ENCODE results near the gene AKAP6.

The AKAP6 gene

GRCh38 chr14:32682214-32682613 is 353.1 kb downstream of the AKAP6 start:
- no peak for DNase-seq

DNA sequence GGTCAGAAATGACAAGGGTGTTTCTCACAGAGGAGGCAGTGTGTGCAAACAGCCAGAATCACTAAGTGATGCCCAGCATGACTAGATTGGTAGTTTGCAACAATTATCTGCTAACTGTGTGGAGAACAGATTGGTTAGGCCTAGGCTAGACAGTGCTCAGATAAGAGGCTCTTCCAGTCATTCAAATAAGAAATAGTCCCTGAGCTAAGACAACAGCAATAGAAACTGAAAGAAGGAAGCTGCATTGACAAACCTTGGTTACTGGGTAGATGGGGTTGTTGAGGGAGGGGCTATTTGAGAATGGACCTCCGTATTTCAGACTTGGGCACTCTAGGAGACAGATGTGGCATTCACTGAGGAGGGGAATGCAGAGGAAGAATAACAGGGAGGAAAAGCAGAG is 354.6 kb downstream of the AKAP6 start:
- DNase-seq, result peak; percentile 31

DNA sequence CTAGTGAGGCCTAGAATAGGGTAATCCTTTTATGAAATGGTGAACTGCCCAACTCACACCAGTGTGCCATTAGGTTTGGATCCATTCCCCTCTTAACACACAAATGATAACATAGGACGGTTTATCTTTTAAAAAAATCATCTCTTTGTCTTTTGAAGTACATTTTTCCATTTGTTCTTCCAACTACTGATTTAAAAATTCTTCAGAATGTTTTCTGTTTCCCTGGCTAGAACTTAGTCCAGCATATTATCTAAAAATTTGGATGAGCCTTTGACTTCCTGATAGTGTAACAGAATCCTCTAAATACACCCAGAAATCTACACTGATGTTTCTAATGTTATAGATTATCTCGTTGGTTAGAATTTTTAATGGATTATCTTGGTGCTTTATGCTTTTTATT is 359.8 kb downstream of the AKAP6 start:
- no peak for DNase-seq

- no peak for DNase-seq
Measured at GRCh38 chr14:32692441-32692840, 363.3 kb downstream of the AKAP6 start.

DNA sequence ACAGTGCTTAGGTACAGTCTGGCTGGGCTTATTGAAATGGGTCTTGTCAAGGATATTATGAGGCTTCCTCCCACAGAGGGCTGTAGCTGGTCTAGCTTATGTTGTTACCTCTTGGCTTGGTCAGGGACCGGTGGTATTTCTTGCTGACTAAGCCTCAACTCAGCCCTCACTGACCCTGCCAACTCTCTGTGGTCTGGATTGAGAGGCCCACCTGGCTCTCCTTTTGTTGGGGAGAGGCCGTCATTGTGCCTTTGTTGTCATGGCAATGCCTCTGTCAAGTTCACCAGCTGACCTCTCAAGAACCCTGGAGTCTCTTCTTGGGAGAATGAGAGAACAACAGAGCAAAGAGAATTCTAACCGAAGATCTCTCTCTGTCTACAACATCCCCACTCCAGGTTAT is 364.0 kb downstream of the AKAP6 start:
- DNase-seq, result no peak

- no peak for DNase-seq
Measured at GRCh38 chr14:32694795-32695449, 365.8 kb downstream of the AKAP6 start.

DNA sequence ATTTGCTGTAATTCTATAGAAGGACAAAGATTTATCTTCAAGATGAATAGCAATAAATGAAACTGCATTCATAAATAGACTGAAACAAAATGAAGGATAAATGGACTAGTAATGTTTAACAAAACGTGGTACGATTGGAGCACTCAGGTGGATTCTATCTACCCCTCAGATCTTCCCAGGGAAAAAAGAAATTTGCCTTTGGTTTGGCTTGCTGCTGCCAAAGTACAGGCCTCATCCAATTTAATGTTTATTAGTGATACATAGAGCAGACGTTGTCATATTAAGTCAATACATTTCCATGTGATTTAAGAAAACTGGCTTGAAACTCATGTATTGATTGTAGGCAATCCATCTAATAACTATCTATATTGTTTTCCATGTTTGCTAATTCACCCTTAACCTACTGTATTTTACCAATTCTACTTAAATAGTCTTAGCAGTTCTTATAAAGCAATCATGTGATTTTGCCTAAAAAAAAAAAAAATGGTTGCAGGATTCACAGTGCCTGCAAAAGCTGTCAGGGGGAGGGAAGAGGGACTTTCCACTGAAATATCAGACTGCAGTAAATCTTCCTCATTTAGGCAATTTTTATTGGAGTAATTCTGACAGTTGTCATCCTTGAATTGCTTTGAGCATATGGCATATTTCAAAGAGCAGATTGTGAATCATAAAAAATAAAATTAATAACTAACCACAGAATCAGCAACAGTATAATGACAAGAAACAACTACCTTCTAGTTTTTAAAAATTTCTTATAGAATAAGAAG is 367.4 kb downstream of the AKAP6 start:
- DNase-seq, result no peak

GRCh38 chr14:32697114-32697513 is 368.0 kb downstream of the AKAP6 start:
- DNase-seq, result no peak

DNA sequence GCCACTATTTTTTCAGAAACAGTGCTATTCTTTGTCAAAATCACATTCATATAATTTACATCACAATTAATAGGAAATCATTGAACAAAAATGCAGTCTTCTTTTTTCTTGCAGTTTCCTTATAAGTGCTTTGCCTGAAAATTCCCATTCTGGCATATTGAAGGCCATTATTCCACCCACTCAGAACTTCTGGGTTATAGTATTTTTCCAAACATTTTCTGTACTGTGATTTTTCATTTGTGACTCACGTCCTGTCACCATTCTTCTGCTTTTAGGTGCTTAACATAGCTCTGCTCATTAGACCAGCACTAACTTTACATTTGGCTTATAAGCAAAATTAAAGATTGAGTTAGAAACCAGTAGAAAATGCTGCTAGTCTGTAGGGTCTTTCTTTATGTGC is 368.6 kb downstream of the AKAP6 start:
- no peak for DNase-seq

- DNase-seq, result no peak
Measured at GRCh38 chr14:32698831-32699230, 369.7 kb downstream of the AKAP6 start.

DNA sequence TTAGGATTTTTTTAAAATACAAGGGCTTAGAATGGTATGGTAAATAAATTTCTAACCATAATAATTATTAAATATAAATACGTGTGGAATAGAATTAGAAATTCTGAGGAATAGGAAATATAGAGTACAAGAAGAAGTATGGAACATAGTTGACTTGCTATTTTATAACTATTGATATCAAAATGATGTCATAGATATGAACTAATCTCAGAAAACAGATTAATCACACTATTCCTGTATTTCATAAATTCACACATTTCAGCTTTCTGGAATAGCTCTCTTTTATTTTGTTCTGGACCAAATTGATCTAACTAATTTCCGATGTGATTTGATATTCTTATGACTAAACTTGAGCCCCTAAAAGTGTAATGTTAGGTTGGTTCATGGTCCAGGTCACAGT is 372.4 kb downstream of the AKAP6 start:
- DNase-seq, result no peak

- no peak for DNase-seq
Measured at GRCh38 chr14:32702088-32702487, 373.0 kb downstream of the AKAP6 start.

DNA sequence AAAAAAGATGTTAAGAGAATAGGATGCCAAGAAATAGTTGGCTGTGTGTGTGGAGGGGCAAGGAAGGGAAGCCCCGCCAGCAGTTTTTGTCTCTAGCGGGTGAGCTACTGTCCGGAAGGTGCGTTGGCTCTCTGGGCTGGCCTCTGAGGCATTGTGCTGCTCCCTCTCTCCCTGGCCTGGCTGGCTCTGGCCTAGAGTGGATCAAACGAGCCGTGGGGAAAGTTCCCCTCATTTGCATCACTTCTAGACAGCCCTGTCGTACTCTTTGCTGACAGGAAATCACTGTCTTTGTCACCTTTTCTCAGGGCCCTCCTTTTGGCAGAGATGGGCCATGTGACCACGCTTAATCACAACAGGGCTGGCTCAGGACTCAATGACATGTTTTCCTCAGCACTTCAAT is 373.5 kb downstream of the AKAP6 start:
- no peak for DNase-seq

- no peak for DNase-seq
Measured at GRCh38 chr14:32703183-32703621, 374.1 kb downstream of the AKAP6 start.

- DNase-seq, result no peak
Measured at GRCh38 chr14:32706721-32707519, 377.8 kb downstream of the AKAP6 start.

DNA sequence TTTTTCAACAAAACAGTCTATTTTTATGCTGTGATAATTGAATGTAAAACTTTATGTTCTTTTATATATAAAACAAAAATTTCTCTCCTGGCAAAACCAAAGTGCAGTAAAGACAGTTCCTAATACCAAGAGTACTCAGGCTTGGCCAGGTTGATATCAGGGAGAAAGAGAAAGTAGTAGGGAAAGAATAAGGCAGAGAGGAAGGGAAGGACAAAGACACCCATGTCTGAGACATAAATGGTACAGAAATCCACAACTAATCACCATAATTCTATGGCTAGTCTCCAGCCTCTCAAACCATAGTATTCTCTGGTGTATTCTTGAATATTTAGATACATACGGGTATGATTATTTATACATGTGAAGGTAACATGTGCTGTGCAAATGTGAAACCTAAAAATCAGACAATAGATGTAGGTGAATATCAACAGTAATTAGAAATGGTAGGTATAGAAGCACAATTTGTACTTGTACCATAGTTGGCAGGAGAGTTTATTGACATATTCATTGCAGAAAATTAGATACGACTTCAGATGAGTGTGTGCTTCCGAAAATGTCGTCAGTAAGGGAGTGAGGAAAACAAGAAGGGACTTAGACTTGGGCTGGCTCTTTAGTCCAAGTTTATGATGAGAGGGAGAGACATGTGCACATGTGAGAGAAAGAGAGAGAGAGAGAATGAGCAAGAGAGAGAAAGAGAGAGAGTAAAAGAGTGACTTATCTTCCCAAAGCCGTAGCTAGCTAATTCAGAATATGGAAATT is 378.8 kb downstream of the AKAP6 start:
- DNase-seq, result no peak

- DNase-seq, result no peak
Measured at GRCh38 chr14:32709027-32709426, 379.9 kb downstream of the AKAP6 start.

GRCh38 chr14:32710231-32710671 is 381.2 kb downstream of the AKAP6 start:
- DNase-seq, result no peak

DNA sequence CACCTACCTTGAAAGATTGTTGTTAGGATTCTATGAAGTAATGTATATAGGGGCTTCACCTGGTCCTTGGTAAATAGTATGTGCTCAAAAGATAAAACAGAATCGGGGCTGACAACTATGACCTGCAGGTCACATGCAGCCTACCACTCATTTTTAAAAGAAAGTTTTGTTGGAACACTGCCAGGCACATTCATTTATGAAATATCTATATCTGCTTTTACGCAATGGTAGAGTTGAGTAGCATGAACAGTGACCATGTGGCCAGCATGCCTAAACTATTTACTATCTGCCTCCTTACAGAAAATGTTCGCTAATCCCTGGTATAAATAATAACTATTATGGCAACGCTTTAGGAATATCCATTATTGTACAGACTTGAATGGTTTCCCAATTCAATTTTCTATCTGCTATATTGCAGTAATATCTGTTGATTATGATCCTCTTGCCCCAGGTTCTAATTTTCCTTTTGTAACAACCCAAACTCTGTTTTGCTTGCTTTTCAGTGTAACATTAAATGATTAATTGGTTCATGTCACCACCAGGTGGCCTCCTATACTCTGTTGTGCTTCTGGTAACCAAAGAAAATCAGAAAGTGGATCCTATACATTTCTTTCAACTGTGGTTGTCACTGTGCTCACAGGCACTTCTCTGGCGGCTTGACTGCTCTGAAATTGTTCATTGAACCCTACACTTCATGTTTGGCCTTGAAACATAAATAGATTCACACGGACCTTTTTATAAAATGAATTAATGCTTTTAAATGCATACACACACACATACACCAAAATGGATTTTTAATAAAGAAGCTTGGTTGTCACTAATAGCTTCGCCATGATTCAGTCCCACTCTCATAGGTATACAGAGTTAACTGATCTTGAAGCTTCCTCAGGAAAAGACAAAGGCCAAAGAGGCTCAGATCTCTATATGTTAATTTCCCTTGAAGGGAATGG is 381.9 kb downstream of the AKAP6 start:
- DNase-seq, result peak; percentile 21

DNA sequence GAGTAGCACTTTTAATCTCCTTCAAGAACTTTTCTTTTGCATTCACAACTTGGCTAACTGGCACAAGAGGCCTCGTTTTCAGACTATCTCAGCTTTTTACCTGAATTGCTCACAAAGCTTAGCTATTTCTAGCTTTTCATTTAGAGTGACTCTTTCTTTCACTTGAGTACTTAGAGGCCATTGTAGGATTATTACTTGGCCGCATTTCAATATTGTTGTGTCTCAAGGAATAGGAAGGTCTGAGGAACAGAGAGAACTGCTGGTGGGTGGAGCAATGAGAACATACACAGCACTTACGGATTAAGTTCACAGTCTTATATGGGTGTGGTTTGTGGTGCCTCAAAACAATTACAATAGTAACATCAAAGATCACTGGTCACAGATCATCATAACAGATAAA is 384.8 kb downstream of the AKAP6 start:
- DNase-seq, result no peak

DNA sequence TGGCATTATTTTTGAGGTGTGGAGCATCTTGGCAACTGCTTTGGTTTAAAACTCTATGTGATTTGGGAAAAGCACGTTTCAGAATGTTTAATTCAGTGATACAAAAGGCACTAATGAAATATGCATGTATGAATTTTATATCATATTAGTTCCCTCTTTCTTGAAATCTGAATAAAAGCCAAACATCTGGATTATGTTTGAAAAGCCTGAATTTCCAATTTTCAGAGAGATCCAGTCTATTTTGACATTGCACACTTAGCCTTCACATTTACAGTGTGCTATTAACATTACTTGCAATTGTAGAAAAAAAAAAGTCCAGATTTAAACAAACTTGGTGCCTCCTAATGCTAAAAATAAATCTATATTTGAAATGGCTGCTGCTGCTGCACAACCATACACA is 390.5 kb downstream of the AKAP6 start:
- DNase-seq, result no peak

GRCh38 chr14:32720927-32721326 is 391.8 kb downstream of the AKAP6 start:
- DNase-seq, result no peak
